ENCODE measurements around the gene ABHD5.

The ABHD5 gene

GRCh38 chr3:43757666-43758321 lies 67.1 kb downstream of the ABHD5 start:
- no peak for TF ChIP-seq CREB1 (IDR thresholded peaks at IDR 0.05; ENCODE audit: low read depth)
- no peak for TF ChIP-seq TAF1 (IDR thresholded peaks at IDR 0.05; ENCODE audit: low read depth)
- TF ChIP-seq RAD21 (IDR thresholded peaks at IDR 0.05; ENCODE audit: low read depth), result no peak
- no peak for TF ChIP-seq EGR1 (IDR thresholded peaks at IDR 0.05)
- TF ChIP-seq TEAD4 (IDR thresholded peaks at IDR 0.05), result no peak
- no peak for TF ChIP-seq ZBTB7A (IDR thresholded peaks at IDR 0.05; ENCODE audit: low read depth)
- TF ChIP-seq REST (IDR thresholded peaks at IDR 0.05; ENCODE audit: low read depth), result no peak
- TF ChIP-seq CEBPB (IDR thresholded peaks at IDR 0.05), result no peak

- no peak for TF ChIP-seq REST (IDR thresholded peaks at IDR 0.05; ENCODE audit: low read depth)
- no peak for TF ChIP-seq EGR1 (IDR thresholded peaks at IDR 0.05)
- TF ChIP-seq YY1 (IDR thresholded peaks at IDR 0.05; ENCODE audit: low read depth), result no peak
- TF ChIP-seq ZBTB7A (IDR thresholded peaks at IDR 0.05; ENCODE audit: low read depth), result no peak
Observed at GRCh38 chr3:43758592-43759225, 68.0 kb downstream of the ABHD5 start.

GRCh38 chr3:43759297-43759782 lies 68.6 kb downstream of the ABHD5 start:
- TF ChIP-seq FOXM1 (IDR thresholded peaks at IDR 0.05; ENCODE audit: borderline replicate concordance, low read depth), result no peak
- TF ChIP-seq RAD21 (IDR thresholded peaks at IDR 0.05; ENCODE audit: low read depth), result peak; percentile 50
- TF ChIP-seq NFIC (IDR thresholded peaks at IDR 0.05), result no peak
- TF ChIP-seq CEBPB (IDR thresholded peaks at IDR 0.05), result no peak
- peak; percentile 44; the same call in 1 of the 2 replicates for TF ChIP-seq USF1 (IDR thresholded peaks at IDR 0.05)
- TF ChIP-seq EGR1 (IDR thresholded peaks at IDR 0.05), result no peak
- TF ChIP-seq REST (IDR thresholded peaks at IDR 0.05; ENCODE audit: low read depth), result no peak
- TF ChIP-seq EP300 (IDR thresholded peaks at IDR 0.05; ENCODE audit: borderline replicate concordance), result peak; percentile 42; the same call in 1 of the 2 replicates
- TF ChIP-seq TCF12 (IDR thresholded peaks at IDR 0.05; ENCODE audit: low read depth), result peak; percentile 40; the same call in 1 of the 2 replicates
- TF ChIP-seq TEAD4 (IDR thresholded peaks at IDR 0.05), result peak; percentile 86
- TF ChIP-seq ZBTB7A (IDR thresholded peaks at IDR 0.05; ENCODE audit: low read depth), result no peak

- TF ChIP-seq RAD21 (IDR thresholded peaks at IDR 0.05; ENCODE audit: low read depth), result no peak
- no peak for TF ChIP-seq USF1 (IDR thresholded peaks at IDR 0.05)
- no peak for TF ChIP-seq REST (IDR thresholded peaks at IDR 0.05; ENCODE audit: low read depth)
- no peak for TF ChIP-seq FOXM1 (IDR thresholded peaks at IDR 0.05; ENCODE audit: borderline replicate concordance, low read depth)
- no peak for TF ChIP-seq MAX (IDR thresholded peaks at IDR 0.05)
- TF ChIP-seq NFIC (IDR thresholded peaks at IDR 0.05), result no peak
- no peak for TF ChIP-seq EP300 (IDR thresholded peaks at IDR 0.05; ENCODE audit: borderline replicate concordance)
- TF ChIP-seq CREB1 (IDR thresholded peaks at IDR 0.05; ENCODE audit: low read depth), result no peak
- TF ChIP-seq ZBTB7A (IDR thresholded peaks at IDR 0.05; ENCODE audit: low read depth), result no peak
Observed at GRCh38 chr3:43759938-43760337, 69.2 kb downstream of the ABHD5 start.
